Mucosa of descending colon (tissue), 3 donors: ENCODE measurements around the gene EXOSC6. TPM values are rescaled to one million over a fixed set of nuclear protein-coding genes. Genes with fewer than 3 reads are reported as not detected.
A peak's percentile ranks its signal among the peaks of the same experiment; 100 is the strongest.
"Not testable (repeated sequence)": the region's sequence is repeated elsewhere in the genome, so short reads cannot be mapped to it uniquely, and the experiment has no call there.

Source experiments
- ATAC-seq: fragments of 200-7000 bp; cut with Tn5 transposase; one replicate; pipeline ENCODE4 v1.9.1; 2020; ENCODE audit warnings: mild to moderate bottlenecking, moderate library complexity
- DNase-seq, 3 donors: peaks; one replicate each; pipeline ENCODE4 v3.0.0-alpha.2; 2020
- H3K36me3 ChIP-seq: fragments of 200-600 bp; one replicate; pipeline ENCODE4 v1.8.0; 2021; ENCODE audit warnings: low read depth, mild to moderate bottlenecking
- H3K4me1 ChIP-seq: fragments of 200-600 bp; one replicate; pipeline ENCODE4 v1.8.0; 2021; ENCODE audit warnings: low read depth, mild to moderate bottlenecking
- H3K4me3 ChIP-seq: fragments of 200-600 bp; one replicate; pipeline ENCODE4 v1.8.0; 2021; ENCODE audit warnings: mild to moderate bottlenecking
- H3K9me3 ChIP-seq: fragments of 200-600 bp; one replicate; pipeline ENCODE4 v1.8.0; 2021; ENCODE audit warnings: mild to moderate bottlenecking
- CTCF ChIP-seq: fragments of 200-600 bp; IDR thresholded peaks from one replicate; pipeline ENCODE4 v1.8.0; 2022; ENCODE audit warnings: antibody characterized with exemption, mild to moderate bottlenecking
- intact Hi-C, 2 donors: fragments of 100-400 bp; cut with DNase I in 1 of 2; cut with micrococcal nuclease in 1 of 2; formaldehyde crosslinking; loops; one replicate each; pipeline versions ENCODE4 v1.11.0 to v1.11.1; 2022; cut with DNase I, micrococcal nuclease
- total RNA-seq, 3 donors: library from RNA; stranded (reverse); fragmentation: NEBNext Ultra II Directional in 2 of 3; extraction: Animal tissue kit (Norgen Biotek cat#: 25700) in 2 of 3; gene quantifications; one replicate each; pipeline versions ENCODE4 v1.2.1 to v1.2.4, GENCODE V29; 2021 to 2023
- donor health status: DM: no; HTN: no; CAD: no; lungs with moderate emphysema.
- donor health status: DM: no; HTN: no; CAD: no.
- donor health status: DM: no; HTN: yes; CAD: no.

EXOSC6 gene
- total RNA-seq, 3 donors from 2014 or later, result 14.7 to 29.3 (median 19.4) TPM

DNA sequence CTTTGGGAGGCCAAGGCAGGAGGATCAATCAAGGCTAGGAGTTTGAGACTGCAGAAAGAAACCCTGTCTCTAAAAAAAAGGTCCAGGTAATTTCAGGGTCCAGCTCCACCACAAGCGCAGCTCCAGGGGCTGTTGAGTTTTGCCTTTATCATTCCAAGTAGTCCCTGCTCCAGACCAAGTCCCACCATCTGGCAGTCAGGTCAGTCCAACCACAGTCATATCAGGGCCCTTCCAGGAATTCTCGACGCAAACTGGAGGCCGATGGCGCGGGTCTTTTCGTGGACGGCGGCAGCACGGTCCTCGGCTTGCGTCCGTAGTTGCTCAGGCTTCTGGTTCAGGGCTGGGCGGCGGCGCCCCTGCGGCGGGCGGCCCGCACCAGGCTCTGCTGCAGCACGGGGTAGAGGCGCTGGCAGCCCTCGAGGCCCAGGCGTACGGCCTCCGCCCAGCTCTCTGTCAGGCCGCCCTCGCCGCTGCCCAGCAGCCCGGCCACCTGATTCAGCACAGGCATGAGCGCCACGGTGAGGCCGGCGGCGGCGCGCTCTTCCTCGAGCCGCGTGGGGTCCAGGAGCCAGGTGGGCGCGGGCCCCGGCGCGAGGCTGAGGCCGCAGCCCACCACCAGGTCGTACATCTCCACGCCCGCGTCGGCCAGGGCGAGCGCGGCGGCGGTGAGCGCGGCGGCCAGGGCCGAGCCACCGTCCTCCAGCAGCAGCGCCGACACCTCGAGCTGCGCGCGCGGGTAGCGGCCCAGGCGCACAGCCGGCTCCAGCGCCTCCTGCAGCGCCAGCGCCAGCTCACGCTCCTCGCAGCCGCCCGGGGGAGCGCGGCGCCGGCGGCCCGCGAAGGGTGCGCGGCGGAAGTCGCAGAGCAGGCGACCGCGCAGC lies 752 bp downstream of the EXOSC6 start:
- peaks cover 16% of the 10 kb centered on the region for H3K4me1 ChIP-seq
- H3K36me3 ChIP-seq, result peaks cover 5% of the 10 kb centered on the region
- DNase-seq, result peak; percentile 45 to 73 (median 70)
- intact Hi-C loops, result no loop called here
- ATAC-seq, result peak; percentile 75
- no peaks in the 10 kb centered on the region for H3K9me3 ChIP-seq
- no peak for TF ChIP-seq CTCF
- peak overlapping the region; percentile 50 for H3K4me3 ChIP-seq

DNA sequence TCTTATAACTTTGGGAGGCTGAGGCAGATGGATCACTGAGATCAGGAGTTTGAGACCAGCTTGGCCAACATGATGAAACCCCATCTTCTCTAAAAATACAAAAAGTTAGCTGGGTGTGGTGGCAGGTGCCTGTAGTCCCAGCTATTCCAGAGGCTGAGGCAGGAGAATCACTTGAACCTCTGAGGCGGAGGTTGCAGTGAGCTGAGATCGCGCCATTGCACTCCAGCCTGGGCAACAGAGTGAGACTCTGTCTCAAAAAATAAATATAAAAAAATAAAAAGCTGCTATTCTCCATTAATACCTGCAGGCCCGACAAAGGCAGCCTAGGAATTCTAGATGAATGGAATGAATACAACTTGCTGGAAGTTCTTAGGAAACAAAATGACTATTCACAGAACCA lies 2.0 kb downstream of the EXOSC6 start:
- H3K36me3 ChIP-seq, H3K9me3 ChIP-seq, DNase-seq, H3K4me3 ChIP-seq, intact Hi-C loops, ATAC-seq: not testable (repeated sequence)
- peaks cover 16% of the 10 kb centered on the region for H3K4me1 ChIP-seq

DNA sequence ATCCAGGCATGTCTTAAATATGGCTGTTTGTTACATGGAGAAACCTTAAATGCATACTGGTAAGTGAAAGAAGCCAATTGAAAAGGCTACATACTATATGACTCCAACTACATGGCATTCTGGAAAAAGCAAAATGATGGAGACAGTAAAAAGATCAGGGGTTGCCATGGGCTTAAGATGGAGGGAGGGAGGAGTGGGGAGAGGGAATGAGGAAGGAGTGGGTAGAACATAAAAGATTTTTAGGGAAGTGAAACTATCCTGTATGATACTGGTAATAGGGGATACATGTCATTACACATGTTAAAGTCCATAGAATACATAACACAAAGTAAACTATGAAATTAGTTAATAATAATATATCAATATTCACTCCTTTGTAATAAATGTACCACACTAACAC lies 13.0 kb downstream of the EXOSC6 start:
- H3K9me3 ChIP-seq, ATAC-seq, H3K4me1 ChIP-seq, DNase-seq, H3K36me3 ChIP-seq, intact Hi-C loops, H3K4me3 ChIP-seq: not testable (repeated sequence)

- H3K4me1 ChIP-seq, DNase-seq, H3K36me3 ChIP-seq, intact Hi-C loops, H3K9me3 ChIP-seq, H3K4me3 ChIP-seq, ATAC-seq: not testable (repeated sequence)
These were observed 19.9 kb downstream of the EXOSC6 start for GRCh38 chr16:70231831-70232230.

GRCh38 chr16:70226024-70226423 lies 25.7 kb downstream of the EXOSC6 start:
- intact Hi-C loops, H3K36me3 ChIP-seq, DNase-seq, H3K4me1 ChIP-seq, H3K4me3 ChIP-seq, H3K9me3 ChIP-seq, ATAC-seq: not testable (repeated sequence)

DNA sequence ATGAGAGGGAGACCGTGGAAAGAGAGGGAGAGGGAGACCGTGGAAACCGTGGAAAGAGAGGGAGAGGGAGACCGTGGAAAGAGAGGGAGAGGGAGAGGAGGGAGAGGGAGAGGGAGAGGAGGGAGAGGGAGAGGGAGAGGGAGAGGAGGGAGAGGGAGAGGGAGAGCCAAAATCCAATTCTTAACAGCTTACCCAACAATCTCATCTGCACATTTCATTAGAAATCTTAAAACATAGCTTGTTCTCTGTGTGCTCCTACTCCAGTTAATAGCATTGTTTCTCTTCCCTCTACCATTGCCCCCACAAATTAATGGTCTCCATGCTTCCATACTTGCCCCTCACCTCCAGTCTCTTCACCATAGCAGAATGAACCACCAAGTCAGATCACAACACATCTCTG lies 26.3 kb downstream of the EXOSC6 start:
- H3K36me3 ChIP-seq, H3K4me1 ChIP-seq, DNase-seq, ATAC-seq, H3K9me3 ChIP-seq, intact Hi-C loops, H3K4me3 ChIP-seq: not testable (repeated sequence)

GRCh38 chr16:70224645-70225044 lies 27.1 kb downstream of the EXOSC6 start:
- DNase-seq, H3K4me1 ChIP-seq, H3K9me3 ChIP-seq, intact Hi-C loops, H3K36me3 ChIP-seq, H3K4me3 ChIP-seq, ATAC-seq: not testable (repeated sequence)

DNA sequence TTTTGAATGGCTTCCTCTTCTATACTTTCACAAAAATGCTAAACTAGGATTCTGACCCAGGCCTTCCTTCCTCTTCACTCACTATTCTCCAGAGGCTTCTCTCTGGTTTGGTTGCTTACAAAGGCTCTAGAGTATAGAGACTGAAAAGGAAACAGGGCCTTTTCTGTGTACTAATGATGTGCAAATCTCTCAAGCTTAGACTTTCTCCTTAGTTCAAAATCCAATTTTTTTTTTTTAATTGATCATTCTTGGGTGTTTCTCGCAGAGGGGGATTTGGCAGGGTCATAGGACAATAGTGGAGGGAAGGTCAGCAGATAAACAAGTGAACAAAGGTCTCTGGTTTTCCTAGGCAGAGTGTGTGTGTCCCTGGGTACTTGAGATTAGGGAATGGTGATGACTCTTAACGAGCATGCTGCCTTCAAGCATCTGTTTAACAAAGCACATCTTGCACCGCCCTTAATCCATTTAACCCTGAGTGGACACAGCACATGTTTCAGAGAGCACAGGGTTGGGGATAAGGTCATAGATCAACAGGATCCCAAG lies 27.7 kb downstream of the EXOSC6 start:
- H3K4me3 ChIP-seq, H3K36me3 ChIP-seq, ATAC-seq, H3K9me3 ChIP-seq, DNase-seq, intact Hi-C loops, H3K4me1 ChIP-seq: not testable (repeated sequence)

- ATAC-seq, H3K9me3 ChIP-seq, DNase-seq, H3K36me3 ChIP-seq, H3K4me1 ChIP-seq, intact Hi-C loops, H3K4me3 ChIP-seq: not testable (repeated sequence)
These were observed 28.5 kb downstream of the EXOSC6 start for GRCh38 chr16:70223216-70223615.

GRCh38 chr16:70222574-70222973 lies 29.2 kb downstream of the EXOSC6 start:
- intact Hi-C loops, H3K4me1 ChIP-seq, H3K4me3 ChIP-seq, H3K9me3 ChIP-seq, DNase-seq, H3K36me3 ChIP-seq, ATAC-seq: not testable (repeated sequence)

DNA sequence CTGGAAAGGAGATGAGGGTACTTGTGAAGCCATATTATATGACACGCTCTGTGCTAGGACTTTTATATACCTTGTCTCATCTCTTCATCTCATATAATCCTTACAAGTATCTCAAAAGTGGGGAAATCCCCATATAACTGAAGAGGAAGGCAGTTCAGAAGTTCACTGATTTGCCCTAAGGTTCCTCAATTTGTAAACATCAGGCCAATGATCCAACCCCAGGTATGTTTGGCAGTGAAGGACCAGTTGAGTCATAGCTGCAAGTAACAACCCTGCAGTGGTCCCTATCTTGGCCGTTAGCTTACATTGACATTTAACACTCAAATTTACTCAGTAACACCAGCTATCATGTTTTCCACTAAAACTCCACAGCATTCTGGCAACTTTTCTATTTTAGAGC lies 33.2 kb downstream of the EXOSC6 start:
- H3K4me1 ChIP-seq, DNase-seq, intact Hi-C loops, ATAC-seq, H3K36me3 ChIP-seq, H3K9me3 ChIP-seq, H3K4me3 ChIP-seq: not testable (repeated sequence)

DNA sequence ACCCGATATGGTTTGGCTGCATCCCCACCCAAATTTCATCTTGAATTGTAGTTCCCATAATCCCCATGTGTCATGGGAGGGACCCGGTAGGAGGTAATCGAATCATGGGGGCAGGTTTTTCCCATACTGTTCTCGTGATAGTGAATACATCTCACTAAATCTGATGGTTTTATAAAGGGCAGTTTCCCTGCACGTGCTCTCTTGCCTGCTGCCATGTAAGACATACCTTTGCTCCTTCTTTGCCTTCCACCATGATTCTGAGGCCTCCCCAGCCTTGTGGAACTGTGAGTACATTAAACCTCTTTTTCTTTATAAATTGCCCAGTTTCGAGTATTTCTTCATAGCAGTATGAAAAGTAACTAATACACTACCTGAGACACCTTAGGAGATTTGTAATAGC lies 45.4 kb downstream of the EXOSC6 start:
- H3K4me1 ChIP-seq, DNase-seq, H3K36me3 ChIP-seq, intact Hi-C loops, H3K4me3 ChIP-seq, H3K9me3 ChIP-seq, ATAC-seq: not testable (repeated sequence)

DNA sequence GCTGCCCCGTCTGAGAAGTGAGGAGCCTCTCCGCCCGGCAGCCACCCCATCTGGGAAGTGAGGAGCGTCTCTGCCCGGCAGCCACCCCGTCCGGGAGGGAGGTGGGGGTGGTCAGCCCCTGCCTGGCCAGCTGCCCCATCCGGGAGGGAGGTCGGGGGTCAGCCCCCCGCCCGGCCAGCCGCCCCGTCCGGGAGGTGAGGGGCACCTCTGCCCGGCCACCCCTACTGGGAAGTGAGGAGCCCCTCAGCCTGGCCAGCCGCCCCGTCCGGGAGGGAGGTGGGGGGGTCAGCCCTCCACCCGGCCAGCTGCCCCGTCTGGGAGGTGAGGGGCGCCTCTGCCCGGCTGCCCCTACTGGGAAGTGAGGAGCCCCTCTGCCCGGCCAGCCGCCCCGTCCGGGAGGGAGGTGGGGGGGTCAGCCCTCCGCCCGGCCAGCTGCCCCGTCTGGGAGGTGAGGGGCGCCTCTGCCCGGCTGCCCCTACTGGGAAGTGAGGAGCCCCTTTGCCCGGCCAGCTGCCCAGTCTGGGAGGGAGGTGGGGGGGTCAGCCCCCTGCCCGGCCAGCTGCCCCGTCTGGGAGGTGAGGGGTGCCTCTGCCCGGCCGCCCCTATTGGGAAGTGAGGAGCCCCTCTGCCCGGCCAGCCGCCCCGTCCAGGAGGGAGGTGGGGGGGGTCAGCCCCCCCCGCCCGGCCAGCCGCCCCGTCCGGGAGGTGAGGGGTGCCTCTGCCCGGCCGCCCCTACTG lies 46.9 kb downstream of the EXOSC6 start:
- H3K4me3 ChIP-seq, intact Hi-C loops, H3K9me3 ChIP-seq, DNase-seq, H3K4me1 ChIP-seq, ATAC-seq, H3K36me3 ChIP-seq: not testable (repeated sequence)
